Right lobe of liver (tissue), 6 donors: ENCODE results near the gene FASLG. TPM values are rescaled to one million over a fixed set of nuclear protein-coding genes. Genes with fewer than 3 reads are reported as not detected.

Source experiments
- ATAC-seq, 4 donors: fragments of 200-7000 bp; cut with Tn5 transposase; one replicate each; pipeline ENCODE4 v1.9.1; 2020; ENCODE audit warnings: mild to moderate bottlenecking in 4 of 4, moderate library complexity in 4 of 4
- DNase-seq, 3 donors: peaks; one replicate each; pipeline ENCODE4 v3.0.0-alpha.2; 2020
- H3K27ac ChIP-seq, 3 donors: fragments of 200-600 bp; one replicate each; pipeline ENCODE4 v1.8.0; 2022
- H3K27me3 ChIP-seq, 2 donors: fragments of 200-600 bp; one replicate each; pipeline ENCODE4 v1.8.0; 2022
- H3K36me3 ChIP-seq, 4 donors: fragments of 200-600 bp; sonication (generic) in 1 of 4; one replicate each; pipeline versions ENCODE4 v1.5.1 to v1.8.0; 2017 to 2022; ENCODE audit warnings: control low read depth in 1 of 4
- H3K4me1 ChIP-seq, 4 donors: fragments of 200-600 bp; sonication (generic) in 1 of 4; one replicate each; pipeline versions ENCODE4 v1.5.1 to v1.8.0; 2017 to 2022; ENCODE audit warnings: control low read depth in 1 of 4
- H3K4me3 ChIP-seq, 3 donors: fragments of 200-600 bp; one replicate each; pipeline ENCODE4 v1.8.0; 2022
- H3K9me3 ChIP-seq, 4 donors: fragments of 200-600 bp; sonication (generic) in 1 of 4; one replicate each; pipeline versions ENCODE4 v1.5.1 to v1.8.0; 2017 to 2022; ENCODE audit warnings: control low read depth in 1 of 4
- CTCF ChIP-seq, 4 donors: fragments of 200-600 bp in 3 of 4; fragments of 450-650 bp in 1 of 4; IDR thresholded peaks; one replicate each; pipeline versions ENCODE4 v1.5.1 to v1.8.0; 2016 to 2022; ENCODE audit warnings: antibody characterized with exemption in 4 of 4, mild to moderate bottlenecking in 2 of 4
- POLR2A ChIP-seq: fragments of 450-650 bp; IDR thresholded peaks from one replicate; pipeline ENCODE4 v1.6.1; 2017; ENCODE audit warnings: antibody characterized with exemption, mild to moderate bottlenecking
- WGBS: methylation state at CpG from one replicate; pipeline ENCODE4 v1.1.6; 2018; ENCODE audit warnings: low coverage, low lambda C conversion rate; ENCODE audit not compliant: insufficient coverage; ENCODE audit errors: missing lambda C conversion rate; 5-methylcytosine and 5-hydroxymethylcytosine counted together
- intact Hi-C, 2 donors: fragments of 100-400 bp; cut with DNase I; formaldehyde crosslinking; loops; one replicate each; pipeline versions ENCODE4 v1.11.2 to v1.14.1; 2022
- total RNA-seq, 6 experiments: library from RNA; depleted of rRNA in 2 of 6; stranded (reverse); fragments of >200 nt in 2 of 6; fragmentation: NEBNext Ultra II Directional in 3 of 6; extraction: Animal tissue kit (Norgen Biotek cat#: 25700) in 3 of 6; gene quantifications; one replicate each; pipeline versions ENCODE4 v1.1.0 to v1.2.4, GENCODE V29; 2016 to 2023
- donor health status: DM: no; HTN: yes; CAD: no.
- donor health status: DM: no; HTN: no; CAD: no.
- donor health status: DM: no; HTN: no; CAD: no.
- donor health status: DM: no; HTN: yes; CAD: no.
- donor health status: DM: no; HTN: yes; CAD: no.

Gene FASLG
- total RNA-seq, 6 experiments from 2014 or later = 0.15 to 0.51 (median 0.31) TPM; not detected in 2

DNA sequence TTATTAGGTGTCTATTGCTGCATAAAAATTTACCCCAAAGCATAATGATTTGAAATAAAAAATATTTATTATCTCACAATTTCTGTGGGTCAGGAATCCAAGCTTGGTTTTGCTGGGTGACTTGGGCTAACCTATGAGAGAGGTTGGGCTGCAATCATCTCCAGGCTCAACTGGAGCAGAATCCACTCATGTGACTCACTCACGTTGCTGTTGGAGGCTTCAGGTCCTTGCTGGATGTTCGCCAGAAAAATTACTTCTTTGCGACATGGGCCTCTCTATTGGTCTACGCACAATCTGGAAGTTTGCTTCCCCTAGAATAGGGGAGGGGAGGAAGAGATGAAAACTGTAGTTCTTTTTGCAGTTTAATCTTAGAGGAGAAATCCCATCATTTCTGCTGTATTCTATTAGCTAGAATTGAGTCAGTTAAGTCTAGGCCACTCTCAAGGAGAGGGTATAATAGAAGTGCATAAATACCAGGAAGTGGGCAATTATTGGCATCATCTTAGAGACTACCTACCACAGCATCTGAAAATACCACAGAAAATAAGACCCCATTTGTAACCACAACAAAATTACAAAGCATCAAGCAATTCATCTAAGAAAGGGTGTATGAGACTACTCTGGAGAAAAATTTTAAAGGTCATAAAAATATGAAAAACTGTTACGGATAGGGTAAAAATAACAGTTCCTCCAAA is 5.7 kb upstream of the FASLG start:
- intact Hi-C loops = no loop called here
- H3K4me1 ChIP-seq = no peaks in the 10 kb centered on the region
- no peak for ATAC-seq
- no peak overlapping the region for H3K4me3 ChIP-seq
- TF ChIP-seq POLR2A (no peak), CTCF (IDR thresholded peaks at IDR 0.05) (no peak)
- DNase-seq = no peak
- WGBS = 36% methylated on average over 5 of the region's 5 CpGs
- H3K36me3 ChIP-seq = no peaks in the 10 kb centered on the region
- H3K27me3 ChIP-seq = no peaks in the 10 kb centered on the region
- no peaks in the 10 kb centered on the region for H3K9me3 ChIP-seq
- H3K27ac ChIP-seq = no peak overlapping the region

DNA sequence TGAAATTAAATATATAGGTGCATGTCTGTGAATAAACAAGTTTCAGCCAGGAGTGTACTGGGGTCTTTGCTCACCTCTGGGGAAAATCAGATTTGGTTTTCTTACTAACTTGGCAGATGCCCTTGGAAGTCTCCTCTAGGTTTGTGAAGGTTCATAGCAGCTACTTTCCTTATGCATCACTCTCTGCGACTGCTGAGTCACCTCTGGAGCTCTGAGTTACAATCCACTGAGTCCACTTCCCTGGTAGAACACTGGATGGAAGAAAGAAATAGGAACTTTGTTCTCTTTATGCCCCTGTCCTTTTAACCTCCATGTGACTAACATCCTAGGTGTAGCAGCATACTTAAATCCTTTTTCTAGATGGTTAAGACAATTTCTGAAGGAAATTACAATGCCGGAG is 4.4 kb upstream of the FASLG start:
- H3K36me3 ChIP-seq = no peaks in the 10 kb centered on the region

GRCh38 chr1:172656576-172656975 is 2.3 kb upstream of the FASLG start:
- Histone ChIP-seq H3K27ac (no peak overlapping the region), H3K9me3 (no peaks in the 10 kb centered on the region), H3K36me3 (no peaks in the 10 kb centered on the region), H3K4me3 (no peak overlapping the region), H3K27me3 (no peaks in the 10 kb centered on the region), H3K4me1 (no peaks in the 10 kb centered on the region)
- ATAC-seq (no peak), DNase-seq (no peak)
- 53% methylated on average over 6 of the region's 6 CpGs for WGBS
- intact Hi-C loops = no loop called here
- TF ChIP-seq CTCF (IDR thresholded peaks at IDR 0.05) (no peak), POLR2A (no peak)

More for the DNA sequence above, 4.4 kb upstream of the FASLG start:
- ATAC-seq = no peak
- WGBS = 58% methylated on average over 2 of the region's 2 CpGs
- Histone ChIP-seq H3K27me3 (no peaks in the 10 kb centered on the region), H3K9me3 (no peaks in the 10 kb centered on the region), H3K4me1 (no peaks in the 10 kb centered on the region), H3K27ac (no peak overlapping the region), H3K4me3 (no peak overlapping the region)
- intact Hi-C loops = no loop called here
- DNase-seq = no peak
- no peak for TF ChIP-seq POLR2A
- no peak for TF ChIP-seq CTCF (IDR thresholded peaks at IDR 0.05)

DNA sequence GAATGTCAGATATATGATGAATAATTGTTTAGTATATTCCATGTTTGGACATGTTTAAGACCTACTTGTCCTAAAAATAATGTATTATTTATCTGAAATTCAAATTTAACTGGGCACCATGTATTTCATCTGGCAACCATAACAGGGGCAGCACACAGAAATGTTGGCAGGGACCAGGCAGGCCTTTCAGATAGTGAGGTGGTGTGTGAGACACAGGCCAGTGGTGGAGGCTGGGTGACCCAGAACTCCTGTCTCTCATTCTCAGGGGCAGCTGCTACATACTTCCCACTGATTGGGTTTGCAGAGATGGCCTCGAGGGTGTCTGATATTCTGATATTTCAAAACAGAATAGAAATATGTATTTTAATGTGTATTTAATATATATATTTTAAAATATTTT is 1.3 kb upstream of the FASLG start:
- 73% methylated on average over 1 of the region's 1 CpG for WGBS
- no peaks in the 10 kb centered on the region for H3K4me1 ChIP-seq
- ATAC-seq (no peak), DNase-seq (no peak)
- no peak overlapping the region for H3K4me3 ChIP-seq
- H3K27ac ChIP-seq = no peak overlapping the region
- TF ChIP-seq POLR2A (no peak), CTCF (IDR thresholded peaks at IDR 0.05) (no peak)
- H3K9me3 ChIP-seq = no peaks in the 10 kb centered on the region
- no peaks in the 10 kb centered on the region for H3K27me3 ChIP-seq
- no peaks in the 10 kb centered on the region for H3K36me3 ChIP-seq
- intact Hi-C loops = no loop called here

DNA sequence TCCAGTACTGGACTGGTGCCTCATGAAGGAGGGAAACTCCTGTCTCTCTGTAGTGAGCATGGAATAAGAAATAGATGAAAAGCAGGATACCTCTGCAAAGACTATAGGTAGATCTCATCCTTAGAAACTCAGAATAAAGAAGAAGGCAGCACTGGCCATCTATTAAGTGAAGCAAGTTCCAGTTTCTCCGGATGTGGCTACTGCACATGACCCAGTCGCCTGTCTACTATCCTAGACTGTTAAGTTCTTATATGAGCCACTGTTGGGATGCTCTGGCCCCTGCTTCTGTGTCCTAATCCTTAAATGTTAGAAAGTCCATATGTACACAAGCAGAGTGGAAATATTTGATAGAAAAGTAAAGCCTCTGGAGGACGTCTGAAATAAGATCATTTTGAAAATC is 2.2 kb downstream of the FASLG start:
- Histone ChIP-seq H3K4me1 (no peaks in the 10 kb centered on the region), H3K27me3 (no peaks in the 10 kb centered on the region), H3K4me3 (no peak overlapping the region), H3K27ac (no peak overlapping the region), H3K36me3 (no peaks in the 10 kb centered on the region), H3K9me3 (no peaks in the 10 kb centered on the region)
- peak in 1 of 4 donors; percentile 14 for ATAC-seq
- TF ChIP-seq CTCF (IDR thresholded peaks at IDR 0.05) = no peak
- no peak for TF ChIP-seq POLR2A
- 74% methylated on average over 3 of the region's 3 CpGs for WGBS
- intact Hi-C loops = no loop called here
- DNase-seq = no peak
